ENCODE results near the gene SEZ6. TPM values are rescaled to one million over a fixed set of nuclear protein-coding genes. Genes with fewer than 3 reads are reported as not detected.

The SEZ6 gene
- total and polyA plus RNA-seq, 2 of the 4 experiments (the other 2 are of a cell fraction): not detected

- no peak overlapping the region for H4K5ac ChIP-seq (ENCODE audit: low read depth, low read length)
- no CpG with 5 or more reads among the region's 11 CpGs for WGBS, 2 experiments (ENCODE audit: extremely low coverage in 2 of 2, insufficient read length in 1 of 2)
- intact Hi-C loops (cut with micrococcal nuclease) (no loop called here), dilution Hi-C loops (cut with HindIII; ENCODE audit: low sequenced_read_pairs, unreplicated experiment) (no loop called here), in situ Hi-C loops (cut with MboI; ENCODE audit: low sequenced_read_pairs) (no loop called here)
- H3K9me3 ChIP-seq (ENCODE audit: control insufficient read depth, insufficient read depth, low read length): no peaks in the 10 kb centered on the region
- no peak overlapping the region for H3K4ac ChIP-seq (ENCODE audit: low read depth, low read length)
- no peak overlapping the region for H3K9ac ChIP-seq (ENCODE audit: low read depth, low read length)
- H3K27me3 ChIP-seq (ENCODE audit: control insufficient read depth, insufficient read depth, low read length): peaks cover 86% of the 10 kb centered on the region
- ChIA-PET POLR2A (ENCODE audit: unreplicated experiment) (no interaction called here), CTCF (no interaction called here)
- H2BK15ac ChIP-seq (ENCODE audit: low read depth, low read length): no peak overlapping the region
- H3K18ac ChIP-seq (ENCODE audit: low read depth, low read length): no peak overlapping the region
- no peak overlapping the region for H3K27ac ChIP-seq (ENCODE audit: insufficient read depth, low read length)
- H2AK5ac ChIP-seq (ENCODE audit: low read depth, low read length): no peak overlapping the region
- H3K9me1 ChIP-seq (ENCODE audit: insufficient read depth, low read length): no peaks in the 10 kb centered on the region
- no peaks in the 10 kb centered on the region for H3K79me1 ChIP-seq (ENCODE audit: low read depth in 1 of 2, low read length in 2 of 2)
- H3K4me1 ChIP-seq (ENCODE audit: control insufficient read depth, insufficient read depth, low read length): no peaks in the 10 kb centered on the region
- no peak for ATAC-seq (ENCODE audit: low read depth)
- no TSS peak for BruUV-seq (replicated peaks)
- H4K8ac ChIP-seq (ENCODE audit: low read depth in 2 of 2, low read length in 2 of 2): no peak overlapping the region
- H3K23ac ChIP-seq (ENCODE audit: low read depth, low read length): peak overlapping the region; percentile 14; the same call in 1 of the 2 replicates
- H3K36me3 ChIP-seq (ENCODE audit: control insufficient read depth, insufficient read depth, low read length): no peaks in the 10 kb centered on the region
- no peak overlapping the region; the same call in 1 of the 2 replicates for H3K56ac ChIP-seq (ENCODE audit: extremely low read depth, insufficient read depth, low read length)
- no peak overlapping the region for H2BK20ac ChIP-seq (ENCODE audit: low read depth, low read length)
- no peaks in the 10 kb centered on the region for H4K20me1 ChIP-seq (ENCODE audit: insufficient read depth, low read length)
- peak; percentile 24 for DNase-seq
- no peak overlapping the region for H2BK120ac ChIP-seq (ENCODE audit: low read depth, low read length)
- H2AFZ ChIP-seq (replicated peaks; ENCODE audit: low read length, poor library complexity): peak overlapping the region; percentile 33
- TF ChIP-seq POLR2A (IDR thresholded peaks at IDR 0.05; ENCODE audit: low read depth, low read length): no peak
- TF ChIP-seq RAD21 (IDR thresholded peaks at IDR 0.05; ENCODE audit: low read length): no peak
- H4K91ac ChIP-seq (ENCODE audit: insufficient read depth, low read depth, low read length): no peak overlapping the region
- peak overlapping the region; percentile 61 for H2AK9ac ChIP-seq (replicated peaks; ENCODE audit: low read depth, low read length, poor library complexity)
- no peak overlapping the region for H3K4me3 ChIP-seq (ENCODE audit: insufficient read depth, low read depth, low read length)
- no peak overlapping the region for H3K14ac ChIP-seq (replicated peaks; ENCODE audit: low read depth, low read length)
- no peak overlapping the region for H3K4me2 ChIP-seq (ENCODE audit: low read depth, low read length)
- no peak overlapping the region for H2BK5ac ChIP-seq (ENCODE audit: low read depth, low read length, poor library complexity, severe bottlenecking)
These were observed 23.6 kb downstream of the SEZ6 start for GRCh38 chr17:28982131-28982793.
